Measurements from ENCODE around the gene COG2. TPM values are rescaled to one million over a fixed set of nuclear protein-coding genes. Genes with fewer than 3 reads are reported as not detected.
A peak's percentile ranks its signal among the peaks of the same experiment; 100 is the strongest.

COG2 gene, protein sequence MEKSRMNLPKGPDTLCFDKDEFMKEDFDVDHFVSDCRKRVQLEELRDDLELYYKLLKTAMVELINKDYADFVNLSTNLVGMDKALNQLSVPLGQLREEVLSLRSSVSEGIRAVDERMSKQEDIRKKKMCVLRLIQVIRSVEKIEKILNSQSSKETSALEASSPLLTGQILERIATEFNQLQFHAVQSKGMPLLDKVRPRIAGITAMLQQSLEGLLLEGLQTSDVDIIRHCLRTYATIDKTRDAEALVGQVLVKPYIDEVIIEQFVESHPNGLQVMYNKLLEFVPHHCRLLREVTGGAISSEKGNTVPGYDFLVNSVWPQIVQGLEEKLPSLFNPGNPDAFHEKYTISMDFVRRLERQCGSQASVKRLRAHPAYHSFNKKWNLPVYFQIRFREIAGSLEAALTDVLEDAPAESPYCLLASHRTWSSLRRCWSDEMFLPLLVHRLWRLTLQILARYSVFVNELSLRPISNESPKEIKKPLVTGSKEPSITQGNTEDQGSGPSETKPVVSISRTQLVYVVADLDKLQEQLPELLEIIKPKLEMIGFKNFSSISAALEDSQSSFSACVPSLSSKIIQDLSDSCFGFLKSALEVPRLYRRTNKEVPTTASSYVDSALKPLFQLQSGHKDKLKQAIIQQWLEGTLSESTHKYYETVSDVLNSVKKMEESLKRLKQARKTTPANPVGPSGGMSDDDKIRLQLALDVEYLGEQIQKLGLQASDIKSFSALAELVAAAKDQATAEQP
- total RNA-seq (10 to 100 TPM; 18.1 to 23.1 TPM), polyA plus RNA-seq (10 to 100 TPM in 1 of 2 donors, 1 to 10 TPM in 1; 6.4 to 14.0 TPM)
- long read RNA-seq, donor 1, transcript COG2-202 (18 exons, 2,921 nt): major isoform, 40 of 48 reads
- long read RNA-seq, donor 1, partial matches to known transcripts: 2 of 48 reads
- long read RNA-seq, donor 1, other reads (novel, unspliced or antisense): 4 of 48 reads
- long read RNA-seq, donor 2, transcript COG2-202 (18 exons, 2,921 nt): major isoform, 7 of 15 reads
- long read RNA-seq, donor 2, partial matches to known transcripts: 3 of 15 reads
- long read RNA-seq, donor 2, other reads (novel, unspliced or antisense): 5 of 15 reads

DNA sequence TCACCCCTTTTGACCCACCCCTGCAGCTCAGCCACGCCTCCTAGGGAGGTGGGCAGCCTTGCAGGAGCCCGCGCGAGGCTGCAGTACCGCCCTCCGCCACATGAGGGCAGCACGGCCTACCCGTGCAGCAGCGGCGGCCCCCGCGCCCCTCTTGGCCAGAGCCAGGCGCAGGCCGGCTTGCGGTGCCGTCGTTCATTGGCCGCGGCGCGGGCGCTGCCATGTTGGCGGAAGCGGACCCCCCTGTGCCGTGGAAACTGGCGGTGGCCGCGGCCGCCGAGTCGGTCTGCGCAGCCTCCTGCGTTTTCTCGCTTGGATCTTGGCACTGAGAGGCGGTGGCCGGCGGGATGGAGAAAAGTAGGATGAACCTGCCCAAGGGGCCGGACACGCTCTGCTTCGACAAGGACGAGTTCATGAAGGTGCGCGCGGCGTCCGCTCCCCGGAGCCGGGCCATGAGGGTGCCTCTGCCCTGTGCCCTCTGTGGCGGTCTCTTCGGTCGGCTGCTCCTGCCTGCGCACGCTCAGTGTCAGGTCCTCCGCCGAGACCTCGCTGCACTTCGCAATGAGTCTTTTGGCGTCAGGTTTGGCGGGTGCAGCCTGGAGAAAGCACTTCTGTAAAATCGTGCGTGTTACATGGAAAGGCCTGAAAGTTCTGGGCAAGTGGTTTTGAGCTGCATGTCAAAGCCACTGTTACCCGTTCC, at the start of gene COG2:
Gene COG2 (plus strand): TSS at position 219 of the 697 bp plus-strand sequence. CDS start 126 bp downstream, at position 345.
- peak; percentile 97 to 99 for DNase-seq
- intact Hi-C loops (cut with DNase I): loop anchor here in 1 of 2 donors (2.0 kb wide), 1 partner anchor 130 kb away; no protein-coding TSS in a partner anchor
- 0% methylated on average over 61 to 62 of the region's 62 CpGs for WGBS, 2 donors
- ATAC-seq (ENCODE audit: low FRiP score): peak; percentile 100
- H3K4me3 ChIP-seq (ENCODE audit: low read length in 2 of 2): peak within 1 kb of the TSS; percentile 71 to 76
- H3K9me3 ChIP-seq (ENCODE audit: control insufficient read depth, low read length): no peaks in the 10 kb centered on the region
- peaks cover 0 to 7% of the 10 kb centered on the region in 2 donors for H3K4me1 ChIP-seq (ENCODE audit: control insufficient read depth in 1 of 2, insufficient read depth in 2 of 2, low read length in 2 of 2)
- no peaks in the 10 kb centered on the region for H3K36me3 ChIP-seq (ENCODE audit: control insufficient read depth in 1 of 2, insufficient read depth in 2 of 2, low read length in 1 of 2)
- H3K27ac ChIP-seq (ENCODE audit: low read depth in 1 of 2, low read length in 2 of 2): peak within 1 kb of the TSS; percentile 36 to 46
- H3K27me3 ChIP-seq (ENCODE audit: control insufficient read depth in 1 of 2, insufficient read depth in 2 of 2, low read length in 1 of 2): no peaks in the 10 kb centered on the region

DNA sequence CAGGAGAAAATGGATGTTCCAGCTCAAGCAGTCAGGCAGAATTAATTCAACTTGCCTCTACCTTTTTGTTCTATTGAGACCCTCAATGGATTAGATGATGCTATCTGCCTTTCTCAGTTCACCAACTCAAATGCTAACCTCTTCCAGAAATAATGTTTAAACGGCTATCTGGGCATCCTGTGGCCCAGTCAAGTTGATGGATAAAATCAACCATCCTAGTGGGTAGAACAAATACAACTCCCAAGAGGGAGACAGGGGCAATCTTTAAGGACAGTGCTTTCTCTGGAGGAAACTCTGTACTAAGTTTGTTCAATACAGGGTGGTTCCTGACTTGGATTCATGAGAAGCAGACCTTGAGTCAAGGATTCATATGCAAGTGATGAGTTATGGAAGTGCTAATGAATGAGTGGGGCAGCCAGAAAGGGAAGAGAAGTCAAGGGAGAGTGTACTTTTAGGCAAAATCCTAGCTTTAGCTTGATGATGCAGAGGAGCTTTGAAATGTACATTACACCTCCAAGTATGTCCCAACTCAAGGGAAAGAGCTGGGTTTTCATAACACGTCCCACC, 49.4 kb upstream of the COG2 start:
- intact Hi-C loops (cut with DNase I): no loop called here
- Histone ChIP-seq H3K4me1 (ENCODE audit: control insufficient read depth in 1 of 2, insufficient read depth in 2 of 2, low read length in 2 of 2) (no peaks in the 10 kb centered on the region), H3K27me3 (ENCODE audit: control insufficient read depth in 1 of 2, insufficient read depth in 2 of 2, low read length in 1 of 2) (peaks cover 0 to 5% of the 10 kb centered on the region in 2 donors), H3K4me3 (ENCODE audit: low read length in 2 of 2) (no peak overlapping the region), H3K27ac (ENCODE audit: low read depth in 1 of 2, low read length in 2 of 2) (no peak overlapping the region), H3K36me3 (ENCODE audit: control insufficient read depth in 1 of 2, insufficient read depth in 2 of 2, low read length in 1 of 2) (no peaks in the 10 kb centered on the region), H3K9me3 (ENCODE audit: control insufficient read depth, low read length) (peaks cover 8% of the 10 kb centered on the region)
- ATAC-seq (ENCODE audit: low FRiP score) (no peak), DNase-seq (no peak)
- 34 to 39% methylated on average over 2 of the region's 2 CpGs for WGBS, 2 donors

DNA sequence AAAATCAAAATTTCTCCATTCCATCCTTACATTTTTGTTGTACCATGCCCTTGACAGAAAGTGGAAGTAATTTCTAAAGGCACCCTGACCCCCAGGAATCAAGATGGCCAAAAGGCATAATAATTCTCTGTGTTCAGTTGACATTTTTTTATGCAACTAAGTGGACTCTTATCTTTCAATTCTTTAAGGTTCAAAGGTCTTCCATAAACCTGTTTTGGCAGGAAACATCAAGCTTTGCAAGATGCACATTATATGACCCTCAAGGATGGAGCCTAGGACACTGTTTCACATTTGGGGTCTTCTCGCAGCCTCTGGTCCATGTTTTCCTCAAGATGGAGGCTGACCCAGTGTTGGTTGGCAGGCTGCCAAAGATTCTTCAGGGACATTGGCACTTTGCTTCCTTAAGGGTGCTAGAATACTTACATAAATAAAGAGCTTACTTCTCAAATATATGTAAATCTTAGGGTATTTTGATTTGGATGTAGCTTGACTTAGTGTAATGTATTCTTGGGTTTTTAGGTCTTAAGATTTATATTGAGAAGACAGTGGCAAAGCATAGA, 48.0 kb upstream of the COG2 start:
- Histone ChIP-seq H3K9me3 (ENCODE audit: control insufficient read depth, low read length) (peaks cover 5% of the 10 kb centered on the region), H3K36me3 (ENCODE audit: control insufficient read depth in 1 of 2, insufficient read depth in 2 of 2, low read length in 1 of 2) (no peaks in the 10 kb centered on the region), H3K27ac (ENCODE audit: low read depth in 1 of 2, low read length in 2 of 2) (no peak overlapping the region), H3K4me1 (ENCODE audit: control insufficient read depth in 1 of 2, insufficient read depth in 2 of 2, low read length in 2 of 2) (no peaks in the 10 kb centered on the region), H3K4me3 (ENCODE audit: low read length in 2 of 2) (no peak overlapping the region), H3K27me3 (ENCODE audit: control insufficient read depth in 1 of 2, insufficient read depth in 2 of 2, low read length in 1 of 2) (peaks cover 0 to 3% of the 10 kb centered on the region in 2 donors)
- WGBS, 2 donors: 74 to 83% methylated on average over 1 of the region's 1 CpG
- DNase-seq: no peak
- intact Hi-C loops (cut with DNase I): no loop called here
- ATAC-seq (ENCODE audit: low FRiP score): no peak

DNA sequence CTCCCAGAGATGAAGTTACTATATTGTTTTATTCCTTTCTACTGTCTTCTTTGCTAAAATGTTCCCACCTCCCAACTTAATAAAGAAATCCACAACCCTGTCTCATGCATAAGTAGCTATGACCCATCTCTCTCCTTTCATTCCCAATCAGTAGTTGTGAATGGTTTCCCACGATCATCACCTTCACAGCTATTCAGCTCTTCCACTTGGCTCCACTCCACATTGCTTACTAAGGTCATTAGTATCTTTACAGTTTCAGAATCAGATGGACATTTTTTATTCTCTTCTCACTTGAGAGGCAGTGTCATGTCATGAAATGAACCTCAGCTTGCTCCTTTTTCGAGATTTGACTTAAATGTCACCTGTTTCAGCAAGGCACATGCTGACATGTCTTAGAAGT, 47.1 kb upstream of the COG2 start:
- ATAC-seq (ENCODE audit: low FRiP score): no peak
- intact Hi-C loops (cut with DNase I): no loop called here
- WGBS, 2 donors: 70 to 74% methylated on average over 2 of the region's 2 CpGs

DNA sequence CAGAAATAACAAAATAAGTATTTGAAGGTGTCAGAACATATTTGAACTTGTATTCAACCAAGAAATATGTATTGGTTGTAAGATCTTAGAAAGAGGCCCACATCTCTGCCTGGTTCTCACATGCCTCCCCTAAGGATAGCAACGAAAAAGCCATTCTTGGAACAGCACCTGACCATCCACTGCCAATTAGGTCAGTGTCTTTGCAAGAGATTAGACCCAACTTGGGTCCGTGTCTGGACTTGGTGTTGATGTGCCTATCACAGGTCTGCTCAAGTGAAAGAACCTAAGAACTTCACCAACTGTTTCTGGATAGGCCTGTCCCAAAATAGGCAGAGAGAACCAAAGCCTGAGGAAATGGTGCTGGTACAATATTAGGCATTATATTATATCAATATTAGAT, 46.0 kb upstream of the COG2 start:
- H3K27me3 ChIP-seq (ENCODE audit: control insufficient read depth in 1 of 2, insufficient read depth in 2 of 2, low read length in 1 of 2): peaks cover 0 to 3% of the 10 kb centered on the region in 2 donors
- DNase-seq (no peak), ATAC-seq (ENCODE audit: low FRiP score) (no peak)
- peaks cover 5% of the 10 kb centered on the region for H3K9me3 ChIP-seq (ENCODE audit: control insufficient read depth, low read length)
- intact Hi-C loops (cut with DNase I): no loop called here
- no peaks in the 10 kb centered on the region for H3K36me3 ChIP-seq (ENCODE audit: control insufficient read depth in 1 of 2, insufficient read depth in 2 of 2, low read length in 1 of 2)
- no peaks in the 10 kb centered on the region for H3K4me1 ChIP-seq (ENCODE audit: control insufficient read depth in 1 of 2, insufficient read depth in 2 of 2, low read length in 2 of 2)
- WGBS, 2 donors: 60 to 66% methylated on average over 2 of the region's 2 CpGs
- no peak overlapping the region for H3K27ac ChIP-seq (ENCODE audit: low read depth in 1 of 2, low read length in 2 of 2)
- H3K4me3 ChIP-seq (ENCODE audit: low read length in 2 of 2): no peak overlapping the region

More for the DNA sequence above, 47.1 kb upstream of the COG2 start:
- Histone ChIP-seq H3K4me1 (ENCODE audit: control insufficient read depth in 1 of 2, insufficient read depth in 2 of 2, low read length in 2 of 2) (no peaks in the 10 kb centered on the region), H3K4me3 (ENCODE audit: low read length in 2 of 2) (no peak overlapping the region), H3K27me3 (ENCODE audit: control insufficient read depth in 1 of 2, insufficient read depth in 2 of 2, low read length in 1 of 2) (peaks cover 0 to 3% of the 10 kb centered on the region in 2 donors), H3K36me3 (ENCODE audit: control insufficient read depth in 1 of 2, insufficient read depth in 2 of 2, low read length in 1 of 2) (no peaks in the 10 kb centered on the region), H3K9me3 (ENCODE audit: control insufficient read depth, low read length) (peaks cover 5% of the 10 kb centered on the region), H3K27ac (ENCODE audit: low read depth in 1 of 2, low read length in 2 of 2) (no peak overlapping the region)
- DNase-seq: no peak

DNA sequence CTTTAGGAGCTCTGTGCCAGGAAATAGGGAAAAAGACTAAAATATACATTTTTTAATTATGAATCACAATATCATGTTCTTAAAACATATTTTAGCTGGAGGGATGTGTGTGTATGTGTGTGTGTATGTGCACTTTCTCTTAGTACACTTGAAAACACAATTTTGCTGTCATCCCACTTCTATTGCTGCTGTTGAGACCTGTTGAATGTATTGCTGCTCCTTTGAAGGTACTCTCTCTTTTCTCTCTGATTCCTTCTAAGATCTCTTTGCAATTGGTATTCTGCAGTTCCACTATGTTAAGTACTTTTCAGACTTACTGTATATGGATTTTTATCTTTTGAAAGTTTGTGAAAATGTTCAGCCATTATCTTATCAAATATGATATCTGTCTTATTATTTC, 43.5 kb upstream of the COG2 start:
- no peaks in the 10 kb centered on the region for H3K36me3 ChIP-seq (ENCODE audit: control insufficient read depth in 1 of 2, insufficient read depth in 2 of 2, low read length in 1 of 2)
- ATAC-seq (ENCODE audit: low FRiP score) (no peak), DNase-seq (no peak)
- no peak overlapping the region for H3K27ac ChIP-seq (ENCODE audit: low read depth in 1 of 2, low read length in 2 of 2)
- H3K4me3 ChIP-seq (ENCODE audit: low read length in 2 of 2): no peak overlapping the region
- intact Hi-C loops (cut with DNase I): no loop called here
- no peaks in the 10 kb centered on the region for H3K9me3 ChIP-seq (ENCODE audit: control insufficient read depth, low read length)
- H3K4me1 ChIP-seq (ENCODE audit: control insufficient read depth in 1 of 2, insufficient read depth in 2 of 2, low read length in 2 of 2): no peaks in the 10 kb centered on the region
- H3K27me3 ChIP-seq (ENCODE audit: control insufficient read depth in 1 of 2, insufficient read depth in 2 of 2, low read length in 1 of 2): no peaks in the 10 kb centered on the region

DNA sequence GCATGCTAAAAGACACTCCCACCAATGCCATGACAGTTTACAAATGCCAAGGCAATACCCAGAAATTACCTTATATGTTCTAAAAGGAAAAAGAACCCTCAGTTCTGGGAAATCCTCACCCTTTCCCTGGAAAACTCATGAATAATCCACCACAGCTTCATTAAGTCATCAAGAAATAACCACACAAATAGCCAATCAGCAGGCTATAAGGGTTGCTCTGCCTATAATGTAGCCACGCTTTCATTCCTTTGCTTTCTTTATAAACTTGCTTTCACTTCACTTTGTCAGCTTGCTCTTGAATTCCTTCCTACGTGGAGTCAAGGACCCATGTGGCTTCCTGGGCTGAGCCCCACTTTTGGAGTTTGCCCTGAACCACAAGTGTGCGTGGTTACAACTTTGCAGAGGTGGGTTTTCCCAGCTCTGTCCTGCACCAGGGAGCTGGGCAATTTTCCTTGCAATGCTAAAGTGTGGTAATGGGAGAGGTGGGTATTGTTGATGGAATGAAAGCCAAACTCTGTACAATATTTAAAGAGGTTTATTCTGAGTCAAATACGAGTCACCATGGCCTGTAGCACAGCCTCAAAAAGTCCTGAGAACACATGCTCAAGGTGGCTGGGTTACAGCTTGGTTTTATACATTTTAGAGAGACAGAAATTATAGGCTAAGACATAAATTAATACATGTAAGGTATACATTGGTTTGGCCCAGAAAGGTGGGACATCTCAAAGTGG, 42.2 kb upstream of the COG2 start:
- Histone ChIP-seq H3K27me3 (ENCODE audit: control insufficient read depth in 1 of 2, insufficient read depth in 2 of 2, low read length in 1 of 2) (no peaks in the 10 kb centered on the region), H3K9me3 (ENCODE audit: control insufficient read depth, low read length) (no peaks in the 10 kb centered on the region), H3K27ac (ENCODE audit: low read depth in 1 of 2, low read length in 2 of 2) (no peak overlapping the region), H3K4me3 (ENCODE audit: low read length in 2 of 2) (no peak overlapping the region), H3K4me1 (ENCODE audit: control insufficient read depth in 1 of 2, insufficient read depth in 2 of 2, low read length in 2 of 2) (no peaks in the 10 kb centered on the region), H3K36me3 (ENCODE audit: control insufficient read depth in 1 of 2, insufficient read depth in 2 of 2, low read length in 1 of 2) (no peaks in the 10 kb centered on the region)
- no peak for ATAC-seq (ENCODE audit: low FRiP score)
- intact Hi-C loops (cut with DNase I): no loop called here
- WGBS, 2 donors: 74% methylated on average over 4 of the region's 4 CpGs
- DNase-seq: no peak

Measured in aorta (tissue), 5 donors.